HL-60 (cell line): Measurements from ENCODE around the gene SLTM.
"Not testable (repeated sequence)": the region's sequence is repeated elsewhere in the genome, so short reads cannot be mapped to it uniquely, and the experiment has no call there.

Source experiments
- DNase-seq, 2 experiments: peaks; one replicate each; pipeline ENCODE4 v3.0.0-alpha.2; 2010 to 2020; ENCODE audit warnings: low read depth in 1 of 2, low spot score in 1 of 2
- H3K27ac ChIP-seq: fragments of 250-450 bp; sonication (Bioruptor Pico); replicated peaks from 2 replicates; pipeline ENCODE4 v1.5.1; 2020; ENCODE audit warnings: mild to moderate bottlenecking, moderate library complexity
- H3K27me3 ChIP-seq: fragments of 250-450 bp; sonication (Bioruptor Pico); 2 replicates; pipeline ENCODE4 v1.5.1; 2021; ENCODE audit warnings: mild to moderate bottlenecking, moderate library complexity; ENCODE audit not compliant: insufficient read depth, poor library complexity, severe bottlenecking
- H3K4me3 ChIP-seq: replicated peaks from 2 replicates; pipeline ENCODE4 v1.5.1; 2011; ENCODE audit warnings: mild to moderate bottlenecking, control low read depth, low read length; ENCODE audit not compliant: insufficient read depth
- GABPA ChIP-seq: IDR thresholded peaks from 2 replicates; pipeline ENCODE4 v1.6.1; 2012; ENCODE audit warnings: low read depth
- POLR2AphosphoS5 ChIP-seq: IDR thresholded peaks from 2 replicates; pipeline ENCODE4 v1.6.1; 2012; ENCODE audit warnings: low read depth
- REST ChIP-seq: IDR thresholded peaks from 2 replicates; pipeline ENCODE4 v1.6.1; 2012; ENCODE audit warnings: low read depth; ENCODE audit not compliant: insufficient replicate concordance
- SPI1 ChIP-seq: IDR thresholded peaks from 2 replicates; pipeline ENCODE4 v1.6.1; 2012; ENCODE audit warnings: low read depth, mild to moderate bottlenecking, borderline replicate concordance
- TF ChIP-seq, protein P1 (sequence below): IDR thresholded peaks from one replicate; pipeline ENCODE4 v1.5.1; 2011; ENCODE audit warnings: low read length, control low read depth, inconsistent platforms; ENCODE audit not compliant: insufficient read depth

SLTM gene

DNA sequence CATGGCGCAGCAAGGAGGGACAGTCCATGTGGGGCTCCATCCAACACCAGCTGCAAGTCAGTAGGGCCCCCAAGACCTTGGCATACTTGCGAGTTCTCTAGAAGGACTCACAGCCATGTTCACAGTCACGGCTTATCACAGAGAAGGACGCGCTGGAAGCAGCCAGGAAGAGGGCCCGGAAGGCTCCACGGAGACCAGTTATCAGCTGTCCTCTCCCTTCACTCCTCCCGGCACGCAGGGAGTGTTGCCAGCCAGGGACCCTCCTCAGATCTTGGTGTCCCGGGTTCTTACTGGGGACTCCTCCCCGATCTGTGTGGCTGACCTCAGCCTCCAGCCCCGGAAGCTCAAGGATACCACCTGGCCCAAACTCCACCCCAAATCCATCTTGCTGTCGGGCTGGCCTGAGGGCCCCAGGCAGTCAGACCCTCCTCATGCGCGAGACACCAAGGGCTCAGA lies 68.0 kb downstream of the SLTM start:
- H3K4me3 ChIP-seq: no peak overlapping the region
- TF ChIP-seq REST: no peak
- no peaks in the 10 kb centered on the region for H3K27me3 ChIP-seq
- no peak for DNase-seq
- H3K27ac ChIP-seq: no peak overlapping the region

GRCh38 chr15:58864602-58865424 lies 68.7 kb downstream of the SLTM start:
- H3K4me3 ChIP-seq: no peak overlapping the region
- H3K27ac ChIP-seq: no peak overlapping the region
- DNase-seq: no peak
- TF ChIP-seq SPI1 (no peak), POLR2AphosphoS5 (no peak), REST (no peak), GABPA (no peak)
- TF ChIP-seq, protein P1, sequence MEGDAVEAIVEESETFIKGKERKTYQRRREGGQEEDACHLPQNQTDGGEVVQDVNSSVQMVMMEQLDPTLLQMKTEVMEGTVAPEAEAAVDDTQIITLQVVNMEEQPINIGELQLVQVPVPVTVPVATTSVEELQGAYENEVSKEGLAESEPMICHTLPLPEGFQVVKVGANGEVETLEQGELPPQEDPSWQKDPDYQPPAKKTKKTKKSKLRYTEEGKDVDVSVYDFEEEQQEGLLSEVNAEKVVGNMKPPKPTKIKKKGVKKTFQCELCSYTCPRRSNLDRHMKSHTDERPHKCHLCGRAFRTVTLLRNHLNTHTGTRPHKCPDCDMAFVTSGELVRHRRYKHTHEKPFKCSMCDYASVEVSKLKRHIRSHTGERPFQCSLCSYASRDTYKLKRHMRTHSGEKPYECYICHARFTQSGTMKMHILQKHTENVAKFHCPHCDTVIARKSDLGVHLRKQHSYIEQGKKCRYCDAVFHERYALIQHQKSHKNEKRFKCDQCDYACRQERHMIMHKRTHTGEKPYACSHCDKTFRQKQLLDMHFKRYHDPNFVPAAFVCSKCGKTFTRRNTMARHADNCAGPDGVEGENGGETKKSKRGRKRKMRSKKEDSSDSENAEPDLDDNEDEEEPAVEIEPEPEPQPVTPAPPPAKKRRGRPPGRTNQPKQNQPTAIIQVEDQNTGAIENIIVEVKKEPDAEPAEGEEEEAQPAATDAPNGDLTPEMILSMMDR: no peak
- H3K27me3 ChIP-seq: no peaks in the 10 kb centered on the region

DNA sequence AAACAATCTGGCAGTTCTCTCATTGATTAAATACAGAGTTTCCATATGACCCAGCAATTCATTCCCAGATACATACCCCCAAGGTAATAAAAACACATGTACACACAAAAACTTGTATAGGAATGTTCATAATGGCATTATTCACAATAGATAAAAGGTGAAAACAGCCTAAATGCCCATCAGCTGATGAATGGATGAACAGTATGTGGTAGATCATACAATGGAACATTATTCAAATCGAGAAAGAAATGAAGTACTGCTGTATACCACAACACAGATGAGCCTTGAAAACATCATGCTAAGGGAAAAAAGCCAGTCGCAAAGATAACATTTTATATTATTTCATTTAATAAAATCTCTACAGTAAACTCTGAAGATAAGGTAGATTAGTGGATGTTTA lies 71.2 kb downstream of the SLTM start:
- Histone ChIP-seq H3K27ac (no peak overlapping the region), H3K27me3 (no peaks in the 10 kb centered on the region), H3K4me3 (no peak overlapping the region)
- DNase-seq: no peak
- no peak for TF ChIP-seq POLR2AphosphoS5
- TF ChIP-seq GABPA: no peak
- no peak for TF ChIP-seq REST
- no peak for TF ChIP-seq SPI1
- TF ChIP-seq, protein P1: no peak

- DNase-seq, H3K4me3 ChIP-seq: not testable (repeated sequence)
These were observed 76.9 kb downstream of the SLTM start for GRCh38 chr15:58856621-58857020.

More at GRCh38 chr15:58856621-58857020, 76.9 kb downstream of the SLTM start:
- H3K27ac ChIP-seq, H3K27me3 ChIP-seq: not testable (repeated sequence)
